Ovary (tissue), 3 donors: ENCODE results near the gene CSF3R.

Experiments used
- CTCF ChIP-seq, 3 donors: fragments of 450-650 bp in 2 of 3; fragments of 200-600 bp in 1 of 3; IDR thresholded peaks; one replicate each; pipeline versions ENCODE4 v1.5.1 to v1.8.0; 2016 to 2022; ENCODE audit warnings: antibody characterized with exemption in 3 of 3, mild to moderate bottlenecking in 1 of 3
- POLR2A ChIP-seq: fragments of 450-650 bp; IDR thresholded peaks from one replicate; pipeline ENCODE4 v1.6.1; 2017; ENCODE audit warnings: antibody characterized with exemption, mild to moderate bottlenecking, moderate library complexity
- donor health status: DM: no; HTN: no; CAD: no.

DNA sequence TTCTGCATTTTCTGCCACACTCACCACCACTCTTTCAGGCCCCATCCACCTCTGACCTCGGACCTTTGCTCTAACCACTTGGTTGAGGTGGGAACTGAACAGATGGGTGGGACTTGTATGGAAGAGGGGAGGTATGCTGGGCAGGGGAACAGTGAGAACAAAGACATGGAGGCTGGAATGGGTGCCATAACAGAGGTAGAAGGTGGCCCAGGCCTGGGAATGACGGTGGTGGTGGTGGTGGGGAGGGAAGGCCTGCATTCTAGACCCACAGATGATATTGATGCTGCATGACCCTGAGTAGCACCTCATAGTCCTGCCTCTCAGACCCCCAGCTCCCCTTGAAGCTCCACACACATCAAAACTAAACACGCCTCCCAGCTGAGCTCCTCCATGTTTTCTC is 5.2 kb upstream of the CSF3R start:
- TF ChIP-seq POLR2A (no peak), CTCF (IDR thresholded peaks at IDR 0.05) (no peak)
